GM23248 (cell line): ENCODE results near the gene TOP1. TPM values are rescaled to one million over a fixed set of nuclear protein-coding genes. Genes with fewer than 3 reads are reported as not detected.
A peak's percentile ranks its signal among the peaks of the same experiment; 100 is the strongest.

Experiments
- DNase-seq: peaks from one replicate; pipeline ENCODE4 v3.0.0-alpha.2; 2015
- H2AFZ ChIP-seq: fragments of 200-600 bp; sonication (generic); 2 replicates; pipeline ENCODE4 v1.6.1; 2016; ENCODE audit warnings: antibody characterized with exemption
- H3F3A ChIP-seq: fragments of 200-600 bp; sonication (generic); 2 replicates; pipeline ENCODE4 v1.6.1; 2016; ENCODE audit warnings: mild to moderate bottlenecking, antibody characterized with exemption, mixed run types; ENCODE audit not compliant: insufficient read depth
- H3K27ac ChIP-seq: fragments of 200-600 bp; sonication (generic); 2 replicates; pipeline ENCODE4 v1.5.1; 2016; ENCODE audit warnings: mild to moderate bottlenecking
- H3K27me3 ChIP-seq: fragments of 200-600 bp; sonication (generic); replicated peaks from 2 replicates; pipeline ENCODE4 v1.6.1; 2016; ENCODE audit warnings: mild to moderate bottlenecking; ENCODE audit not compliant: insufficient read depth
- H3K36me3 ChIP-seq: fragments of 200-600 bp; sonication (generic); 2 replicates; pipeline ENCODE4 v1.6.1; 2016; ENCODE audit warnings: low read depth, mild to moderate bottlenecking
- H3K4me1 ChIP-seq: fragments of 200-600 bp; sonication (generic); 2 replicates; pipeline ENCODE4 v1.6.1; 2016; ENCODE audit warnings: mild to moderate bottlenecking; ENCODE audit not compliant: insufficient read depth
- H3K4me2 ChIP-seq: fragments of 200-600 bp; sonication (generic); one replicate; pipeline ENCODE4 v1.6.1; 2016; ENCODE audit warnings: mild to moderate bottlenecking; ENCODE audit not compliant: unreplicated experiment
- H3K4me3 ChIP-seq: fragments of 200-600 bp; sonication (generic); 2 replicates; pipeline ENCODE4 v1.5.1; 2016; ENCODE audit warnings: mild to moderate bottlenecking
- H3K79me2 ChIP-seq: fragments of 200-600 bp; sonication (generic); 2 replicates; pipeline ENCODE4 v1.6.1; 2016; ENCODE audit warnings: mild to moderate bottlenecking; ENCODE audit not compliant: insufficient read depth
- H3K9ac ChIP-seq: fragments of 200-600 bp; sonication (generic); 2 replicates; pipeline ENCODE4 v1.6.1; 2016; ENCODE audit warnings: mild to moderate bottlenecking
- H3K9me2 ChIP-seq: fragments of 200-600 bp; sonication (generic); 2 replicates; pipeline ENCODE4 v1.6.1; 2016; ENCODE audit warnings: mixed run types, mild to moderate bottlenecking, moderate library complexity; ENCODE audit not compliant: insufficient read depth
- H3K9me3 ChIP-seq: fragments of 200-600 bp; sonication (generic); one replicate; pipeline ENCODE4 v1.6.1; 2017; ENCODE audit warnings: low read depth
- H4K20me1 ChIP-seq: fragments of 200-600 bp; sonication (generic); 2 replicates; pipeline ENCODE4 v1.6.0; 2016; ENCODE audit not compliant: insufficient read depth
- EZH2 ChIP-seq: fragments of 200-600 bp; sonication (generic); IDR thresholded peaks from 2 replicates; pipeline ENCODE4 v1.6.1; 2018; ENCODE audit warnings: antibody characterized with exemption, mild to moderate bottlenecking; ENCODE audit not compliant: insufficient read depth, poor library complexity, severe bottlenecking
- EZH2phosphoT487 ChIP-seq: fragments of 200-600 bp; sonication (generic); IDR thresholded peaks from 2 replicates; pipeline ENCODE4 v1.6.1; 2018; ENCODE audit warnings: antibody characterized with exemption, moderate library complexity, mild to moderate bottlenecking, low read depth; ENCODE audit not compliant: insufficient read depth
- WGBS, 2 experiments: methylation state at CpG; one replicate each; pipeline ENCODE4 v1.1.6; 2015 to 2017; ENCODE audit warnings: low lambda C conversion rate in 2 of 2, low coverage in 1 of 2; ENCODE audit errors: missing lambda C conversion rate in 2 of 2; 5-methylcytosine and 5-hydroxymethylcytosine counted together
- in situ Hi-C: fragments of 300-500 bp; cut with MboI; formaldehyde crosslinking; loops from 2 replicates; pipeline ENCODE4 v1.15.0; 2020
- microRNA-seq: library from miRNA; unstranded; fragments of <30 nt; microRNA quantifications from one replicate; pipeline ENCODE4, GENCODE V29; 2016; ENCODE audit warnings: borderline number of aligned reads
- polyA plus RNA-seq: library from polyadenylated mRNA; unstranded; fragments of >200 nt; fragmentation: Nextera tagmentation; extraction: Ambion mirVana; gene quantifications from 2 replicates; pipeline ENCODE4 v1.2.1, GENCODE V29; 2016
- small RNA-seq: library from RNA; depleted of rRNA; stranded (forward); fragments of <200 nt; gene quantifications from one replicate; pipeline ENCODE3, GENCODE V24; 2014; ENCODE audit warnings: low read depth, low replicate concordance
- total RNA-seq: library from RNA; depleted of rRNA; stranded (reverse); fragments of >200 nt; shearing (Covaris generic); gene quantifications from 2 replicates; pipeline ENCODE4 v1.2.3, GENCODE V29; 2014; rRNA removed

The TOP1 gene
- total and polyA plus RNA-seq, 2 experiments from 2014 or later, result 9.0 to 17.9 TPM

GRCh38 chr20:41171736-41172295, 143.2 kb downstream of the TOP1 start:
- H3K4me3 ChIP-seq, result no peak overlapping the region
- no peak overlapping the region for H3K9ac ChIP-seq
- H3K4me1 ChIP-seq, result peaks cover 24% of the 10 kb centered on the region; the same call in 1 of the 2 replicates
- no peaks in the 10 kb centered on the region; the same call in 1 of the 2 replicates for H3K36me3 ChIP-seq
- H3K79me2 ChIP-seq, result 0 out of 2 replicates have a peak, but pooled peaks cover 7% of the 10 kb centered on the region
- H4K20me1 ChIP-seq, result no peaks in the 10 kb centered on the region
- DNase-seq, result no peak
- no peaks in the 10 kb centered on the region for H3K27me3 ChIP-seq
- no peak overlapping the region for H2AFZ ChIP-seq
- H3K4me2 ChIP-seq, result no peak overlapping the region
- no peak overlapping the region for H3K27ac ChIP-seq
- no peaks in the 10 kb centered on the region for H3K9me2 ChIP-seq
- H3K9me3 ChIP-seq, result no peaks in the 10 kb centered on the region
- no peak for TF ChIP-seq EZH2phosphoT487
- TF ChIP-seq EZH2, result no peak
- peaks cover 6% of the 10 kb centered on the region; the same call in 1 of the 2 replicates for H3F3A ChIP-seq
- in situ Hi-C loops, result loop anchor here (10.0 kb wide), 1 partner anchor 173 kb away; the partner anchor contains the start of gene LPIN3
- WGBS, 2 experiments, result 67 to 81% methylated on average over 3 of the region's 3 CpGs

- peaks cover 6% of the 10 kb centered on the region; the same call in 1 of the 2 replicates for H3F3A ChIP-seq
- WGBS, 2 experiments, result 61 to 65% methylated on average over 18 of the region's 18 CpGs
- H3K27me3 ChIP-seq, result no peaks in the 10 kb centered on the region
- no peak overlapping the region for H2AFZ ChIP-seq
- no peak overlapping the region for H3K27ac ChIP-seq
- H3K36me3 ChIP-seq, result no peaks in the 10 kb centered on the region; the same call in 1 of the 2 replicates
- H4K20me1 ChIP-seq, result no peaks in the 10 kb centered on the region
- in situ Hi-C loops, result loop anchor here (10.0 kb wide), 1 partner anchor 172 kb away; the partner anchor contains the start of gene LPIN3
- H3K9ac ChIP-seq, result no peak overlapping the region
- no peak for DNase-seq
- 0 out of 2 replicates have a peak, but pooled peaks cover 10% of the 10 kb centered on the region for H3K79me2 ChIP-seq
- no peak for TF ChIP-seq EZH2
- TF ChIP-seq EZH2phosphoT487, result no peak
- no peaks in the 10 kb centered on the region for H3K9me2 ChIP-seq
- H3K4me3 ChIP-seq, result no peak overlapping the region
- peaks cover 31% of the 10 kb centered on the region; the same call in 1 of the 2 replicates for H3K4me1 ChIP-seq
- no peak overlapping the region for H3K4me2 ChIP-seq
- H3K9me3 ChIP-seq, result no peaks in the 10 kb centered on the region
These were observed 143.9 kb downstream of the TOP1 start for GRCh38 chr20:41172296-41173140.

GRCh38 chr20:41173161-41173721, 144.6 kb downstream of the TOP1 start:
- no peak for TF ChIP-seq EZH2phosphoT487
- no peak for TF ChIP-seq EZH2
- no peak overlapping the region for H3K27ac ChIP-seq
- no peak overlapping the region for H3K4me2 ChIP-seq
- peaks cover 36% of the 10 kb centered on the region for H3K4me1 ChIP-seq
- no peaks in the 10 kb centered on the region for H3K27me3 ChIP-seq
- H3K9ac ChIP-seq, result no peak overlapping the region
- no peak overlapping the region for H3K4me3 ChIP-seq
- peak; percentile 79 for DNase-seq
- no peaks in the 10 kb centered on the region for H3K9me3 ChIP-seq
- no peaks in the 10 kb centered on the region; the same call in 1 of the 2 replicates for H3K36me3 ChIP-seq
- peaks cover 12% of the 10 kb centered on the region for H3F3A ChIP-seq
- H4K20me1 ChIP-seq, result no peaks in the 10 kb centered on the region
- H3K79me2 ChIP-seq, result peaks cover 10% of the 10 kb centered on the region; the same call in 1 of the 2 replicates
- in situ Hi-C loops, result loop anchor here (10.0 kb wide), 1 partner anchor 172 kb away; the partner anchor contains the start of gene LPIN3
- no peak overlapping the region for H2AFZ ChIP-seq
- no peaks in the 10 kb centered on the region for H3K9me2 ChIP-seq
- 4% methylated on average over 9 of the region's 9 CpGs for WGBS, 2 experiments

GRCh38 chr20:41173791-41174341, 145.2 kb downstream of the TOP1 start:
- Histone ChIP-seq H3K36me3 (no peaks in the 10 kb centered on the region; the same call in 1 of the 2 replicates), H3K9ac (no peak overlapping the region), H3K9me3 (no peaks in the 10 kb centered on the region), H3K27ac (no peak overlapping the region), H3K4me3 (no peak overlapping the region), H2AFZ (no peak overlapping the region), H3K9me2 (no peaks in the 10 kb centered on the region), H3K27me3 (no peaks in the 10 kb centered on the region), H4K20me1 (no peaks in the 10 kb centered on the region), H3K4me1 (peaks cover 42% of the 10 kb centered on the region), H3F3A (peaks cover 18% of the 10 kb centered on the region), H3K4me2 (no peak overlapping the region), H3K79me2 (peaks cover 17% of the 10 kb centered on the region; the same call in 1 of the 2 replicates)
- DNase-seq, result no peak
- WGBS, 2 experiments, result 86 to 89% methylated on average over 12 to 13 of the region's 13 CpGs
- TF ChIP-seq EZH2phosphoT487 (no peak), EZH2 (no peak)
- in situ Hi-C loops, result loop anchor here (10.0 kb wide), 1 partner anchor 171 kb away; the partner anchor contains the start of gene LPIN3

Small RNA genes lying within 50 kb of the gene (microRNA-seq; reads per million reads assigned to microRNA genes)
- not detected for gene MIR6871

Small RNA genes lying within 50 kb of the gene (small RNA-seq; reads per million reads assigned to genes)
- gene MIR6871, result not detected
- gene RNU2-52P, result 6.9 reads per million, percentile 82 among the genes with 10 or more reads in this experiment

Other genes starting within 250 kb of the TOP1 start
- 29.8 and 32.6 TPM in 2 replicates for gene PLCG1, start 108.7 kb downstream of the TOP1 start, total RNA-seq
- gene PLCG1, start 108.7 kb downstream of the TOP1 start, polyA plus RNA-seq, result 4.8 and 8.3 TPM in 2 replicates